ENCODE data around the gene NDRG3.

DNA sequence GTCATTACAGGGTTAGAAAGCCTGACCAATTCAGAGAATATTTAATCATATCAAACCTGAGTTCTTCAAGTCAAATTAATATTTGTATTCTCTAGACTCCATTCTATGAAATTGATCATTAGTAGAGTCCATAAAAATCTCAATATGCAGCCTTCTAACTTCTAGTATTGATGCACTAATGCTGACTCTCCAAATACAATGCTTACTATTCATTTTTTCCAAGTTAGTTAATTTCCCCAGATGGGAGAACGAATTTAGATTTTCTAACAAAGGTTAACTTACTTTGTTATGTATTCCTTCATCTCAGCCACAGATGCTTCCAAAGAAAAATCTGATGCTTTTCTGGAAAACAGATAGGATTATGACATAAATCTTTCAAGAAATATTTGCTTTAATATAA, 12.4 kb upstream of the NDRG3 start:
- TF ChIP-seq RCOR1 (IDR thresholded peaks at IDR 0.05; ENCODE audit: insufficient replicate concordance, low read length) (no peak), CTCF (conservative IDR thresholded peaks at IDR 0.05; ENCODE audit: low read depth, low read length) (no peak), SMC3 (IDR thresholded peaks at IDR 0.05; ENCODE audit: low read depth, low read length) (no peak), POLR2A (IDR thresholded peaks at IDR 0.05; ENCODE audit: low read depth, low read length) (no peak), NFE2L2 (IDR thresholded peaks at IDR 0.05; ENCODE audit: low read depth, low read length) (no peak), USF2 (IDR thresholded peaks at IDR 0.05; ENCODE audit: low read depth, low read length) (no peak)
